OCI-LY3 (cell line): ENCODE data around the gene DNAJC7.
A peak's percentile ranks its signal among the peaks of the same experiment; 100 is the strongest.

Experiments
- H2AFZ ChIP-seq: fragments of 200-600, 300-600 bp; shearing (Covaris generic); 2 replicates; pipeline ENCODE4 v1.6.0; 2014; ENCODE audit warnings: antibody characterized with exemption, low read depth, low read length
- H3K27ac ChIP-seq: fragments of 200-600, 300-600 bp; sonication (generic); 2 replicates; pipeline ENCODE4 v1.5.1; 2014; ENCODE audit warnings: mild to moderate bottlenecking, low read length, moderate library complexity, mixed read lengths
- H3K27me3 ChIP-seq: fragments of 200-600, 300-600 bp; sonication (generic); 2 replicates; pipeline ENCODE4 v1.6.1; 2014; ENCODE audit warnings: low read depth, low read length, mixed read lengths
- H3K36me3 ChIP-seq: fragments of 200-600, 300-600 bp; sonication (generic); replicated peaks from 2 replicates; pipeline ENCODE3; 2014; ENCODE audit warnings: low read depth, low read length, mixed read lengths
- H3K4me1 ChIP-seq: fragments of 300-600, 200-600 bp; sonication (generic); 2 replicates; pipeline ENCODE4 v1.6.1; 2014; ENCODE audit warnings: low read length, mixed read lengths
- H3K4me2 ChIP-seq: fragments of 200-600, 300-600 bp; sonication (generic); 2 replicates; pipeline ENCODE4 v1.6.1; 2014; ENCODE audit warnings: low read length, mixed read lengths
- H3K4me3 ChIP-seq: fragments of 300-600, 200-600 bp; sonication (generic); 2 replicates; pipeline ENCODE4 v1.5.1; 2014; ENCODE audit warnings: antibody characterized with exemption, mild to moderate bottlenecking, low read length, moderate library complexity
- H3K79me2 ChIP-seq: fragments of 300-600, 200-600 bp; shearing (Covaris generic); 2 replicates; pipeline ENCODE4 v1.6.1; 2014; ENCODE audit warnings: mild to moderate bottlenecking, low read length, mixed read lengths
- H3K9ac ChIP-seq: fragments of 300-600, 200-600 bp; shearing (Covaris generic); 2 replicates; pipeline ENCODE4 v1.6.0; 2014; ENCODE audit warnings: mild to moderate bottlenecking, low read length, moderate library complexity
- H3K9me3 ChIP-seq: fragments of 200-600, 300-600 bp; shearing (Covaris generic); 2 replicates; pipeline ENCODE4 v1.6.1; 2014; ENCODE audit warnings: low read length, mixed read lengths; ENCODE audit not compliant: insufficient read depth
- H4K20me1 ChIP-seq: fragments of 200-600, 300-600 bp; sonication (generic); 2 replicates; pipeline ENCODE4 v1.6.1; 2016; ENCODE audit warnings: low read length, mixed read lengths; ENCODE audit not compliant: insufficient read depth
- CTCF ChIP-seq: fragments of 200-600, 300-600 bp; sonication (generic); IDR thresholded peaks from 2 replicates; pipeline ENCODE4 v1.5.1; 2014; ENCODE audit warnings: antibody characterized with exemption, low read length, low read depth
- EZH2phosphoT487 ChIP-seq: fragments of 200-600 bp; shearing (Covaris generic); IDR thresholded peaks from 2 replicates; pipeline ENCODE4 v1.6.1; 2018; ENCODE audit warnings: antibody characterized with exemption, mixed run types, low read depth

The DNAJC7 gene

GRCh38 chr17:42016941-42017865 is at the start of gene DNAJC7:
Gene DNAJC7, minus strand, starts transcription at chr17:42017439. Its CDS starts 23 bp downstream, at chr17:42017416.
- Histone ChIP-seq H3K4me3 (peak within 1 kb of the TSS; percentile 80), H3K27ac (peak within 1 kb of the TSS; percentile 77), H3K9ac (peak within 1 kb of the TSS; percentile 95), H2AFZ (peak within 1 kb of the TSS; percentile 13; the same call in 1 of the 2 replicates), H3K9me3 (no peaks in the 10 kb centered on the region), H4K20me1 (peaks cover 16% of the 10 kb centered on the region), H3K4me1 (peaks cover 38% of the 10 kb centered on the region), H3K4me2 (peak within 1 kb of the TSS; percentile 97), H3K36me3 (peaks cover 12% of the 10 kb centered on the region), H3K27me3 (no peaks in the 10 kb centered on the region), H3K79me2 (peaks cover 79% of the 10 kb centered on the region)
- TF ChIP-seq EZH2phosphoT487, result no peak
- TF ChIP-seq CTCF, result no peak

- peaks cover 28% of the 10 kb centered on the region for H3K4me1 ChIP-seq
- H3K9ac ChIP-seq, result no peak overlapping the region
- no peak overlapping the region for H2AFZ ChIP-seq
- no peak overlapping the region for H3K4me3 ChIP-seq
- TF ChIP-seq EZH2phosphoT487 (no peak), CTCF (no peak)
- no peaks in the 10 kb centered on the region for H3K27me3 ChIP-seq
- peaks cover 76% of the 10 kb centered on the region for H3K79me2 ChIP-seq
- H3K9me3 ChIP-seq, result no peaks in the 10 kb centered on the region
- no peak overlapping the region for H3K27ac ChIP-seq
- H4K20me1 ChIP-seq, result peaks cover 76% of the 10 kb centered on the region
- H3K36me3 ChIP-seq, result peaks cover 43% of the 10 kb centered on the region
- H3K4me2 ChIP-seq, result 0 out of 2 replicates have a peak overlapping the region, but pooled peaks have one; percentile 75
These were observed 48.0 kb upstream of the DNAJC7 start for GRCh38 chr17:42065201-42065600.

GRCh38 chr17:42062681-42063080 is 45.4 kb upstream of the DNAJC7 start:
- no peaks in the 10 kb centered on the region for H3K9me3 ChIP-seq
- peaks cover 65% of the 10 kb centered on the region for H3K36me3 ChIP-seq
- H3K27ac ChIP-seq, result no peak overlapping the region
- no peaks in the 10 kb centered on the region for H3K27me3 ChIP-seq
- H2AFZ ChIP-seq, result no peak overlapping the region
- peaks cover 28% of the 10 kb centered on the region for H3K4me1 ChIP-seq
- H3K4me2 ChIP-seq, result no peak overlapping the region
- TF ChIP-seq EZH2phosphoT487, result no peak
- TF ChIP-seq CTCF, result no peak
- H3K4me3 ChIP-seq, result no peak overlapping the region
- H3K79me2 ChIP-seq, result peaks cover 60% of the 10 kb centered on the region
- H4K20me1 ChIP-seq, result peaks cover 55% of the 10 kb centered on the region
- H3K9ac ChIP-seq, result no peak overlapping the region
